ENCODE measurements around the gene SVOP.

Gene SVOP

DNA sequence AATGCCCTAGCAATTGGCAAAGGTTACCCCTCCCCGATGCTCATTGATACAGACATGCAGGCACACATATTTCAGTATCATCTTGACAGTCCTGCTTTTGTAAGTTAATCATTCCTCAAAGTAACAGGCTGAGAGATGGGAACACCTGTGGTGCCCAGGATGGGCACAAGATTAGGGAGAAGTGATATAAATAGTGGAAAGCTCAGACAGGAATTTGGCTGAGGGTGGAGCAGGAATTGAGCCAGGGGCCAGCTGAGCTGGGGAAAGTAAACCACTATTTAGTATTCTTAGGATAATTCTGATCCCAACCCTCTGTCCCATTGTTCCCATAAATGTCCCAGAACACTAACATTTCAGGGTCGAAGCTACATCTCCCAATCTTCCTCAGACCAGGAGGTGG lies 102.7 kb downstream of the SVOP start:
- TF ChIP-seq, protein P1, sequence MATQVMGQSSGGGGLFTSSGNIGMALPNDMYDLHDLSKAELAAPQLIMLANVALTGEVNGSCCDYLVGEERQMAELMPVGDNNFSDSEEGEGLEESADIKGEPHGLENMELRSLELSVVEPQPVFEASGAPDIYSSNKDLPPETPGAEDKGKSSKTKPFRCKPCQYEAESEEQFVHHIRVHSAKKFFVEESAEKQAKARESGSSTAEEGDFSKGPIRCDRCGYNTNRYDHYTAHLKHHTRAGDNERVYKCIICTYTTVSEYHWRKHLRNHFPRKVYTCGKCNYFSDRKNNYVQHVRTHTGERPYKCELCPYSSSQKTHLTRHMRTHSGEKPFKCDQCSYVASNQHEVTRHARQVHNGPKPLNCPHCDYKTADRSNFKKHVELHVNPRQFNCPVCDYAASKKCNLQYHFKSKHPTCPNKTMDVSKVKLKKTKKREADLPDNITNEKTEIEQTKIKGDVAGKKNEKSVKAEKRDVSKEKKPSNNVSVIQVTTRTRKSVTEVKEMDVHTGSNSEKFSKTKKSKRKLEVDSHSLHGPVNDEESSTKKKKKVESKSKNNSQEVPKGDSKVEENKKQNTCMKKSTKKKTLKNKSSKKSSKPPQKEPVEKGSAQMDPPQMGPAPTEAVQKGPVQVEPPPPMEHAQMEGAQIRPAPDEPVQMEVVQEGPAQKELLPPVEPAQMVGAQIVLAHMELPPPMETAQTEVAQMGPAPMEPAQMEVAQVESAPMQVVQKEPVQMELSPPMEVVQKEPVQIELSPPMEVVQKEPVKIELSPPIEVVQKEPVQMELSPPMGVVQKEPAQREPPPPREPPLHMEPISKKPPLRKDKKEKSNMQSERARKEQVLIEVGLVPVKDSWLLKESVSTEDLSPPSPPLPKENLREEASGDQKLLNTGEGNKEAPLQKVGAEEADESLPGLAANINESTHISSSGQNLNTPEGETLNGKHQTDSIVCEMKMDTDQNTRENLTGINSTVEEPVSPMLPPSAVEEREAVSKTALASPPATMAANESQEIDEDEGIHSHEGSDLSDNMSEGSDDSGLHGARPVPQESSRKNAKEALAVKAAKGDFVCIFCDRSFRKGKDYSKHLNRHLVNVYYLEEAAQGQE (IDR thresholded peaks at IDR 0.05; ENCODE audit: insufficient read depth in 1 of 2, low read depth in 2 of 2, low read length in 2 of 2): no peak
- TF ChIP-seq TAF1 (IDR thresholded peaks at IDR 0.05; ENCODE audit: borderline replicate concordance, insufficient read depth, low read length): no peak
- no peak for TF ChIP-seq SIN3A (IDR thresholded peaks at IDR 0.05; ENCODE audit: borderline replicate concordance, insufficient read depth, low read length)
- no peak for TF ChIP-seq POLR2AphosphoS5 (IDR thresholded peaks at IDR 0.05; ENCODE audit: low read depth, low read length)
- no peak for TF ChIP-seq FOXP2 (optimal IDR thresholded peaks at IDR 0.05; ENCODE audit: borderline replicate concordance, extremely low read depth, extremely low read length, insufficient read depth)

DNA sequence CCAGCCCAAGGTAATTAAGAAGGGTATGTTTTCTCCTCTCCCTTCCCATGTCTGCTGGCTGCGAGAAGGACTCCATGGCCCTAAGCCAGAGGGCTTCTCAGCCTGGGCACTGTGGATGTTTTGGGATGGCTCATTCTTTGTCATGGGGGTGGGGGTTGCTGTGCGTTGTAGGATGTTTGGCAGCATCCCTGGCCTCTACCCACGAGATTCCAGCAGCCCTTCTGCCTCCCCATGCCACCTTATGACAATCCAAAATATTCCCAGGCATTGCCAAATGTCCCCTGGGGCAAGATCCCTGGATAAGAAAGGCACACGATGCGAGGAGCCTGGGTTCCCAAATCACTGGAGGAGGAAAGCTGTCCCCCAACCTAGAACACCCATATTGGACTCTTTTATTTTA lies 104.5 kb downstream of the SVOP start:
- TF ChIP-seq TAF1 (IDR thresholded peaks at IDR 0.05; ENCODE audit: borderline replicate concordance, insufficient read depth, low read length) (no peak), POLR2AphosphoS5 (IDR thresholded peaks at IDR 0.05; ENCODE audit: low read depth, low read length) (no peak), SIN3A (IDR thresholded peaks at IDR 0.05; ENCODE audit: borderline replicate concordance, insufficient read depth, low read length) (no peak), FOXP2 (optimal IDR thresholded peaks at IDR 0.05; ENCODE audit: borderline replicate concordance, extremely low read depth, extremely low read length, insufficient read depth) (no peak)
- TF ChIP-seq, protein P1 (IDR thresholded peaks at IDR 0.05; ENCODE audit: insufficient read depth in 1 of 2, low read depth in 2 of 2, low read length in 2 of 2): no peak

DNA sequence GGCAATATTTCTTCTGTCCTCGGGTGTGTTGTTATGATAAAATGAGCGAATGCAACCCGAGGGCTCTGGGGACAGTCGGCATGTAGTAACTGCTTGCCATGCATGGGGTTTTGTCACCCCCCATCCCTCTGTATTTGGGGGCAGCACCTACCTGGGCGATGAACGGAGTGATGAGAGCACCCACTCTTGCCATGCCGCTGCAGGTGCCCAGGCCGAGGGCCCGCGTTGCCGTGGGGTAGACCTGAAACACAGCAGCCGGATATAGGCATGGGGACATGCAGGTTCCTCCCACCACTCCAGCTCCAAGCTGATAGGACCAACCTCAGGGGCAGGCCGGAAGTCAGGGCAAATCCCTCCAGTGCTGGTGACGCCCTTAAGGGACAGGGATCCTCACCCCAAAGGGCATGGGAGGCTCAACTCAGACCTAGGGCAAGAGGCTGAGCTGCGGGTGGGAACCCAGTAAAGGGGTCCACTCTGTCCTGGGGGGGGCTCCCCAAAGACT lies 105.2 kb downstream of the SVOP start:
- TF ChIP-seq FOXP2 (optimal IDR thresholded peaks at IDR 0.05; ENCODE audit: borderline replicate concordance, extremely low read depth, extremely low read length, insufficient read depth): no peak
- TF ChIP-seq, protein P1 (IDR thresholded peaks at IDR 0.05; ENCODE audit: insufficient read depth in 1 of 2, low read depth in 2 of 2, low read length in 2 of 2): no peak
- TF ChIP-seq TAF1 (IDR thresholded peaks at IDR 0.05; ENCODE audit: borderline replicate concordance, insufficient read depth, low read length): no peak
- TF ChIP-seq SIN3A (IDR thresholded peaks at IDR 0.05; ENCODE audit: borderline replicate concordance, insufficient read depth, low read length): no peak
- no peak for TF ChIP-seq POLR2AphosphoS5 (IDR thresholded peaks at IDR 0.05; ENCODE audit: low read depth, low read length)

DNA sequence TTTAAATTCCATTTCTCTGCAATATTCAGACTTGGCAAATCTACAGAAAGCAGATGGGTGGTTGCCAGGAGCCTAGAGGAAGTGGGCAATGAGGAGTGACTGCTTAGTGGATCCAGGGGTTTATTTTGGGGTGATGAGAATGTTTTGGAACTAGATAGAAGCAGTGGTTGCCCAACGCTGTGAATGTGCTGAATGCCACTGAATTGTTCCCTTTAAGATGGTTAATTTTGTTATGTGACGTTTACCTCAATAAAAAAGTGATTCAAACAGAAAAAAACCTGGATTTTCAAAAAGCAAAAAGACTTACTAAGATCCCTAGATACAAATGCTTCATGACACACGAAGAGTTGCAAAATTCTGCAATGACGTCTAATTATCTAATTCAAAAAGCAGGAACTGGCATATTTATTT lies 106.7 kb downstream of the SVOP start:
- TF ChIP-seq POLR2AphosphoS5 (IDR thresholded peaks at IDR 0.05; ENCODE audit: low read depth, low read length) (no peak), TAF1 (IDR thresholded peaks at IDR 0.05; ENCODE audit: borderline replicate concordance, insufficient read depth, low read length) (no peak), FOXP2 (optimal IDR thresholded peaks at IDR 0.05; ENCODE audit: borderline replicate concordance, extremely low read depth, extremely low read length, insufficient read depth) (no peak), SIN3A (IDR thresholded peaks at IDR 0.05; ENCODE audit: borderline replicate concordance, insufficient read depth, low read length) (no peak)
- TF ChIP-seq, protein P1 (IDR thresholded peaks at IDR 0.05; ENCODE audit: insufficient read depth in 1 of 2, low read depth in 2 of 2, low read length in 2 of 2): no peak

DNA sequence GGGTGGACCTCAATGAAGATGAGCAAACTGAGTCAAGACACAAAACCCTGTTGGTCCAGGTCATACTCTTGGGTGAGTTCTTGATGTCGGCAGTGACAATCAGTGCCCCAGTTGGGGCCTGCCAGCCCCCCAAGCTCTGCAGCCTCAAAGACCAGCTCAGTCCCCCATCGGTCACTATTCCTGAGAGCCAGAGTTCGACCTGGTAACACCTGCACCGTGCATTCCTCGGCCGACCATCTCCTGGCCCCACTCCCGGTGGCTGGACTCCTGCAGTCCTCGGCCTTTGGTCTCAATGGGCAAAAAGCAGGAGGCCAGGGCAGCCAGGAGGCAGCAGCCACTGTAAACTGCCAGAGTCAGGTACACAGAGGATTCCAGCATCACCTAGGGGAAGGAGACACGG lies 108.5 kb downstream of the SVOP start:
- TF ChIP-seq FOXP2 (optimal IDR thresholded peaks at IDR 0.05; ENCODE audit: borderline replicate concordance, extremely low read depth, extremely low read length, insufficient read depth): no peak
- no peak for TF ChIP-seq TAF1 (IDR thresholded peaks at IDR 0.05; ENCODE audit: borderline replicate concordance, insufficient read depth, low read length)
- TF ChIP-seq POLR2AphosphoS5 (IDR thresholded peaks at IDR 0.05; ENCODE audit: low read depth, low read length): no peak
- TF ChIP-seq, protein P1 (IDR thresholded peaks at IDR 0.05; ENCODE audit: insufficient read depth in 1 of 2, low read depth in 2 of 2, low read length in 2 of 2): no peak
- no peak for TF ChIP-seq SIN3A (IDR thresholded peaks at IDR 0.05; ENCODE audit: borderline replicate concordance, insufficient read depth, low read length)

Measured in PFSK-1 (cell line).